GM23338 (cell line): ENCODE results near the gene PRR19. TPM values are rescaled to one million over a fixed set of nuclear protein-coding genes. Genes with fewer than 3 reads are reported as not detected.

Source experiments
- ATAC-seq: fragments of 200-7000 bp; cut with Tn5 transposase; 3 replicates; pipeline ENCODE4 v1.9.1; 2020
- DNase-seq: peaks from one replicate; pipeline ENCODE4 v3.0.0-alpha.2; 2015; ENCODE audit warnings: low spot score
- H2AFZ ChIP-seq: fragments of 200-600 bp; sonication (generic); 2 replicates; pipeline ENCODE4 v1.8.0; 2016; ENCODE audit warnings: antibody characterized with exemption, mild to moderate bottlenecking, moderate library complexity
- H3F3A ChIP-seq: fragments of 200-600 bp; sonication (generic); replicated peaks from 2 replicates; pipeline ENCODE4 v1.8.0; 2017; ENCODE audit warnings: antibody characterized with exemption, mixed run types, low read depth
- H3K27ac ChIP-seq: fragments of 200-600 bp; sonication (generic); 2 replicates; pipeline ENCODE4 v1.6.1; 2016; ENCODE audit warnings: low read depth
- H3K27me3 ChIP-seq: fragments of 200-600 bp; sonication (generic); 2 replicates; pipeline ENCODE4 v1.8.0; 2016; ENCODE audit warnings: mild to moderate bottlenecking, mixed run types, moderate library complexity; ENCODE audit not compliant: insufficient read depth
- H3K36me3 ChIP-seq: fragments of 200-600 bp; sonication (generic); 2 replicates; pipeline ENCODE4 v1.8.0; 2016; ENCODE audit warnings: mild to moderate bottlenecking; ENCODE audit not compliant: insufficient read depth
- H3K4me1 ChIP-seq: fragments of 200-600 bp; sonication (generic); 2 replicates; pipeline ENCODE4 v1.8.0; 2016; ENCODE audit warnings: mild to moderate bottlenecking, moderate library complexity; ENCODE audit not compliant: insufficient read depth
- H3K4me2 ChIP-seq: fragments of 200-600 bp; sonication (generic); 2 replicates; pipeline ENCODE4 v1.7.1; 2017; ENCODE audit warnings: mixed run types
- H3K4me3 ChIP-seq: fragments of 200-600 bp; sonication (generic); 2 replicates; pipeline ENCODE4 v1.6.1; 2016; ENCODE audit warnings: mixed run types
- H3K79me2 ChIP-seq: fragments of 200-600 bp; sonication (generic); replicated peaks from 2 replicates; pipeline ENCODE4 v1.8.0; 2017; ENCODE audit warnings: mild to moderate bottlenecking; ENCODE audit not compliant: insufficient read depth
- H3K9me2 ChIP-seq: fragments of 200-600 bp; sonication (generic); 2 replicates; pipeline ENCODE4 v1.8.0; 2017; ENCODE audit not compliant: insufficient read depth
- H4K20me1 ChIP-seq: fragments of 200-600 bp; sonication (generic); replicated peaks from 2 replicates; pipeline ENCODE4 v1.8.0; 2017; ENCODE audit warnings: mild to moderate bottlenecking; ENCODE audit not compliant: insufficient read depth
- H3K27ac Mint-ChIP-seq: 2 replicates; pipeline ENCODE4 v1.8.0; 2020; ENCODE audit warnings: inconsistent platforms, mild to moderate bottlenecking, moderate library complexity, mixed read lengths
- H3K27me3 Mint-ChIP-seq: 3 replicates; pipeline ENCODE4 v1.8.0; 2022; ENCODE audit warnings: low read depth, mild to moderate bottlenecking, moderate library complexity, mixed read lengths, inconsistent platforms; ENCODE audit not compliant: insufficient read depth, poor library complexity
- H3K36me3 Mint-ChIP-seq: 3 replicates; pipeline ENCODE4 v1.8.0; 2021; ENCODE audit warnings: low read depth, mild to moderate bottlenecking, inconsistent platforms, moderate library complexity, mixed read lengths
- H3K4me1 Mint-ChIP-seq: 3 replicates; pipeline ENCODE4 v1.8.0; 2020; ENCODE audit warnings: mild to moderate bottlenecking, inconsistent platforms, mixed read lengths
- H3K4me3 Mint-ChIP-seq: 3 replicates; pipeline ENCODE4 v1.8.0; 2021; ENCODE audit warnings: moderate library complexity, mild to moderate bottlenecking, inconsistent platforms, mixed read lengths
- H3K9me3 Mint-ChIP-seq: 3 replicates; pipeline ENCODE4 v1.8.0; 2020; ENCODE audit warnings: moderate library complexity, mild to moderate bottlenecking, inconsistent platforms, mixed read lengths
- CREB1 ChIP-seq: fragments of 250-450 bp; sonication (Bioruptor Pico); IDR thresholded peaks from 2 replicates; pipeline ENCODE4 v1.5.0; 2020; ENCODE audit warnings: low read depth, mild to moderate bottlenecking, moderate library complexity
- EZH2 ChIP-seq: fragments of 200-600 bp; sonication (generic); IDR thresholded peaks from one replicate; pipeline ENCODE4 v1.8.0; 2017; ENCODE audit warnings: antibody characterized with exemption, mild to moderate bottlenecking, low read depth; ENCODE audit not compliant: unreplicated experiment
- EZH2phosphoT487 ChIP-seq: fragments of 200-600 bp; sonication (generic); IDR thresholded peaks from one replicate; pipeline ENCODE4 v1.8.1; 2018; ENCODE audit warnings: antibody characterized with exemption; ENCODE audit not compliant: unreplicated experiment
- JUNB ChIP-seq: IDR thresholded peaks from one replicate; pipeline ENCODE4 v1.6.1; 2016; ENCODE audit warnings: antibody characterized with exemption; ENCODE audit not compliant: unreplicated experiment
- REST ChIP-seq: IDR thresholded peaks from one replicate; pipeline ENCODE4 v1.6.1; 2018; ENCODE audit warnings: antibody characterized with exemption; ENCODE audit not compliant: unreplicated experiment
- ZNF462 ChIP-seq: fragments of 250-450 bp; sonication (Bioruptor Pico); IDR thresholded peaks from 2 replicates; pipeline ENCODE4 v1.5.0; 2020; ENCODE audit warnings: mild to moderate bottlenecking, moderate library complexity
- polyA plus RNA-seq: library from polyadenylated mRNA; unstranded; fragments of >200 nt; fragmentation: Nextera tagmentation; extraction: Ambion mirVana; gene quantifications from 2 replicates; pipeline ENCODE4 v1.2.1, GENCODE V29; 2016
- total RNA-seq: library from RNA; depleted of rRNA; stranded (reverse); fragments of >200 nt; shearing (Covaris generic); gene quantifications from 2 replicates; pipeline ENCODE4 v1.2.3, GENCODE V29; 2014

PRR19 gene
- total and polyA plus RNA-seq, 2 experiments from 2014 or later: 3.6 to 4.1 TPM

GRCh38 chr19:42272535-42272897 is 29.4 kb upstream of the PRR19 start:
- peaks cover 3% of the 10 kb centered on the region for H3K27me3 Mint-ChIP-seq
- no peak for TF ChIP-seq JUNB
- no peak for TF ChIP-seq EZH2
- TF ChIP-seq REST: no peak
- no peak for TF ChIP-seq CREB1
- no peak for TF ChIP-seq ZNF462 (CRISPR knock-in tag)
- no peak for TF ChIP-seq EZH2phosphoT487
- H3K4me1 Mint-ChIP-seq: peaks cover 25% of the 10 kb centered on the region
- DNase-seq (no peak), ATAC-seq (no peak)
- Histone ChIP-seq H3K27me3 (peaks cover 2% of the 10 kb centered on the region; the same call in 1 of the 2 replicates), H3K9me2 (no peaks in the 10 kb centered on the region), H4K20me1 (0 out of 2 replicates have a peak, but pooled peaks cover 3% of the 10 kb centered on the region), H3K79me2 (peaks cover 6% of the 10 kb centered on the region; the same call in 1 of the 2 replicates), H3K4me1 (peaks cover 7% of the 10 kb centered on the region; the same call in 1 of the 2 replicates), H3K4me2 (no peak overlapping the region), H2AFZ (no peak overlapping the region), H3F3A (0 out of 2 replicates have a peak, but pooled peaks cover under 1% of the 10 kb centered on the region), H3K4me3 (no peak overlapping the region), H3K27ac (no peak overlapping the region), H3K36me3 (no peaks in the 10 kb centered on the region)
- H3K9me3 Mint-ChIP-seq: no peaks in the 10 kb centered on the region; the same call in 2 of the 3 replicates
- H3K27ac Mint-ChIP-seq: no peak overlapping the region
- H3K36me3 Mint-ChIP-seq: peaks cover 13% of the 10 kb centered on the region; the same call in 2 of the 3 replicates
- no peak overlapping the region for H3K4me3 Mint-ChIP-seq
